H9 (cell line): Measurements from ENCODE around the gene SLC22A3. TPM values are rescaled to one million over a fixed set of nuclear protein-coding genes. Genes with fewer than 3 reads are reported as not detected.

ENCODE experiments used
- DNase-seq: peaks from one replicate; pipeline ENCODE4 v3.0.0-alpha.2; 2017
- H2AFZ ChIP-seq: one replicate; pipeline ENCODE4 v1.6.1; 2013; ENCODE audit warnings: mild to moderate bottlenecking, low read length, control low read depth, moderate library complexity
- H2AK5ac ChIP-seq: 2 replicates; pipeline ENCODE4 v1.6.1; 2013; ENCODE audit warnings: low read length, control low read depth, mixed read lengths; ENCODE audit not compliant: insufficient read length
- H2BK120ac ChIP-seq: one replicate; pipeline ENCODE4 v1.6.1; 2013; ENCODE audit warnings: low read depth, mild to moderate bottlenecking, low read length, control low read depth, inconsistent platforms; ENCODE audit not compliant: poor library complexity, severe bottlenecking
- H2BK12ac ChIP-seq: 2 replicates; pipeline ENCODE4 v1.6.1; 2013; ENCODE audit warnings: low read length, control low read depth, mixed read lengths, low read depth; ENCODE audit not compliant: insufficient read length
- H2BK15ac ChIP-seq: 2 replicates; pipeline ENCODE4 v1.6.1; 2013; ENCODE audit warnings: low read depth, low read length, control low read depth
- H2BK20ac ChIP-seq: one replicate; pipeline ENCODE4 v1.6.1; 2013; ENCODE audit warnings: low read depth, mild to moderate bottlenecking, low read length, control low read depth, inconsistent platforms; ENCODE audit not compliant: poor library complexity, severe bottlenecking
- H2BK5ac ChIP-seq: 2 replicates; pipeline ENCODE4 v1.6.1; 2013; ENCODE audit warnings: low read length, control low read depth, mixed read lengths; ENCODE audit not compliant: insufficient read length
- H3K14ac ChIP-seq: 2 replicates; pipeline ENCODE4 v1.6.1; 2013; ENCODE audit warnings: low read length, control low read depth; ENCODE audit not compliant: insufficient read depth
- H3K18ac ChIP-seq: 2 replicates; pipeline ENCODE4 v1.6.1; 2013; ENCODE audit warnings: low read depth, mild to moderate bottlenecking, mixed read lengths, low read length, control low read depth; ENCODE audit not compliant: insufficient read length
- H3K23ac ChIP-seq: 2 replicates; pipeline ENCODE4 v1.6.1; 2013; ENCODE audit warnings: low read length, control low read depth, mixed read lengths, low read depth; ENCODE audit not compliant: insufficient read length
- H3K23me2 ChIP-seq: 2 replicates; pipeline ENCODE4 v1.6.1; 2013; ENCODE audit warnings: low read depth, mild to moderate bottlenecking, mixed read lengths, low read length, control low read depth; ENCODE audit not compliant: insufficient read length, poor library complexity, severe bottlenecking
- H3K27ac ChIP-seq: 2 replicates; pipeline ENCODE4 v1.5.1; 2013; ENCODE audit warnings: low read length, control low read depth, mixed read lengths, low read depth; ENCODE audit not compliant: insufficient read length
- H3K27me3 ChIP-seq: 2 replicates; pipeline ENCODE4 v1.6.1; 2013; ENCODE audit warnings: low read length, control low read depth, inconsistent platforms; ENCODE audit not compliant: insufficient read depth
- H3K4ac ChIP-seq: 2 replicates; pipeline ENCODE4 v1.6.1; 2013; ENCODE audit warnings: low read depth, mild to moderate bottlenecking, control low read depth, inconsistent platforms, low read length, moderate library complexity
- H3K4me1 ChIP-seq: 2 replicates; pipeline ENCODE4 v1.6.1; 2013; ENCODE audit warnings: low read length, control low read depth, inconsistent platforms; ENCODE audit not compliant: insufficient read depth
- H3K4me2 ChIP-seq: 2 replicates; pipeline ENCODE4 v1.6.1; 2013; ENCODE audit warnings: low read length, control low read depth, mixed read lengths; ENCODE audit not compliant: insufficient read length, insufficient read depth
- H3K56ac ChIP-seq: 2 replicates; pipeline ENCODE4 v1.6.1; 2013; ENCODE audit warnings: low read depth, mild to moderate bottlenecking, mixed read lengths, low read length, control low read depth; ENCODE audit not compliant: insufficient read length
- H3K79me1 ChIP-seq: 2 replicates; pipeline ENCODE4 v1.6.1; 2013; ENCODE audit warnings: low read depth, mild to moderate bottlenecking, moderate library complexity, low read length, control low read depth, inconsistent platforms; ENCODE audit not compliant: insufficient read depth, poor library complexity, severe bottlenecking
- H3K79me2 ChIP-seq: 2 replicates; pipeline ENCODE4 v1.6.1; 2013; ENCODE audit warnings: low read length, control low read depth, inconsistent platforms; ENCODE audit not compliant: insufficient read depth
- H3K9ac ChIP-seq: 2 replicates; pipeline ENCODE4 v1.6.1; 2013; ENCODE audit warnings: low read length, control low read depth, mixed read lengths; ENCODE audit not compliant: insufficient read length; ENCODE audit errors: extremely low read depth
- H3K9me3 ChIP-seq: one replicate; pipeline ENCODE4 v1.6.1; 2013; ENCODE audit warnings: low read depth, low read length, inconsistent platforms; ENCODE audit not compliant: control insufficient read depth
- H3T11ph ChIP-seq: one replicate; pipeline ENCODE4 v1.6.1; 2013; ENCODE audit warnings: mild to moderate bottlenecking, low read length, control low read depth, inconsistent platforms
- H4K20me1 ChIP-seq: one replicate; pipeline ENCODE4 v1.6.1; 2013; ENCODE audit not compliant: control insufficient read depth, insufficient read length, insufficient read depth
- H4K5ac ChIP-seq: 2 replicates; pipeline ENCODE4 v1.6.1; 2013; ENCODE audit warnings: low read depth, mild to moderate bottlenecking, mixed read lengths, low read length, control low read depth; ENCODE audit not compliant: insufficient read length
- H4K8ac ChIP-seq: replicated peaks from 2 replicates; pipeline ENCODE4 v1.6.1; 2013; ENCODE audit warnings: low read length, control low read depth, mixed read lengths, low read depth; ENCODE audit not compliant: insufficient read length
- H4K91ac ChIP-seq: 2 replicates; pipeline ENCODE4 v1.6.1; 2013; ENCODE audit warnings: low read depth, mild to moderate bottlenecking, moderate library complexity, mixed read lengths, low read length, control low read depth; ENCODE audit not compliant: insufficient read length
- H3K27ac Mint-ChIP-seq, 3 experiments: 2 replicates in 2 of 3; 3 replicates in 1 of 3; pipeline ENCODE4 v1.8.0; 2020 to 2021; ENCODE audit warnings: mixed read lengths in 3 of 3, mild to moderate bottlenecking in 1 of 3, moderate library complexity in 1 of 3
- H3K27me3 Mint-ChIP-seq: 2 replicates; pipeline ENCODE4 v1.8.0; 2021; ENCODE audit warnings: low read depth, mild to moderate bottlenecking, moderate library complexity, mixed read lengths
- H3K36me3 Mint-ChIP-seq, 3 experiments: 2 replicates in 2 of 3; 3 replicates in 1 of 3; pipeline ENCODE4 v1.8.0; 2020 to 2021; ENCODE audit warnings: low read depth in 3 of 3, mixed read lengths in 3 of 3; ENCODE audit not compliant: insufficient read depth in 1 of 3
- H3K4me1 Mint-ChIP-seq, 2 experiments: 2 replicates each; pipeline ENCODE4 v1.8.0; 2020; ENCODE audit warnings: mixed read lengths in 2 of 2
- H3K4me3 Mint-ChIP-seq, 2 experiments: 2 replicates in 1 of 2; 3 replicates in 1 of 2; pipeline ENCODE4 v1.8.0; 2020 to 2021; ENCODE audit warnings: mild to moderate bottlenecking in 2 of 2, mixed read lengths in 2 of 2, moderate library complexity in 1 of 2
- H3K9me3 Mint-ChIP-seq, 2 experiments: 2 replicates in 1 of 2; 3 replicates in 1 of 2; pipeline ENCODE4 v1.8.0; 2020; ENCODE audit warnings: mild to moderate bottlenecking in 2 of 2, mixed read lengths in 2 of 2, moderate library complexity in 1 of 2
- WGBS: extraction: QIAGEN DNeasy Blood & Tissue Kit; methylation state at CpG from one replicate; pipeline ENCODE4 v1.1.7; 2013; ENCODE audit warnings: missing lambda C conversion rate, low lambda C conversion rate, mixed read lengths; ENCODE audit not compliant: insufficient read length; ENCODE audit errors: extremely low coverage; 5-methylcytosine and 5-hydroxymethylcytosine counted together
- total RNA-seq: library from RNA; stranded (reverse); gene quantifications from 2 replicates; pipeline ENCODE4 v1.2.1, GENCODE V29; 2021
- TF ChIP-seq, protein P1 (sequence below): fragments of 200-600 bp; sonication (generic); conservative IDR thresholded peaks from 3 replicates; pipeline ENCODE4 v1.8.0; 2021; ENCODE audit warnings: antibody characterized with exemption, mild to moderate bottlenecking

The SLC22A3 gene
- total RNA-seq, 1 experiment from 2014 or later: 2.7 TPM

GRCh38 chr6:160489091-160489490 lies 140.9 kb downstream of the SLC22A3 start:
- H3K27me3 Mint-ChIP-seq: no peaks in the 10 kb centered on the region
- H2BK12ac ChIP-seq: no peak overlapping the region
- no peaks in the 10 kb centered on the region for H3K4me1 ChIP-seq
- H3K36me3 Mint-ChIP-seq: peaks cover 0 to 30% (median 12%) of the 10 kb centered on the region in 3 experiments; a peak in 3 of 7 replicates
- TF ChIP-seq, protein P1, sequence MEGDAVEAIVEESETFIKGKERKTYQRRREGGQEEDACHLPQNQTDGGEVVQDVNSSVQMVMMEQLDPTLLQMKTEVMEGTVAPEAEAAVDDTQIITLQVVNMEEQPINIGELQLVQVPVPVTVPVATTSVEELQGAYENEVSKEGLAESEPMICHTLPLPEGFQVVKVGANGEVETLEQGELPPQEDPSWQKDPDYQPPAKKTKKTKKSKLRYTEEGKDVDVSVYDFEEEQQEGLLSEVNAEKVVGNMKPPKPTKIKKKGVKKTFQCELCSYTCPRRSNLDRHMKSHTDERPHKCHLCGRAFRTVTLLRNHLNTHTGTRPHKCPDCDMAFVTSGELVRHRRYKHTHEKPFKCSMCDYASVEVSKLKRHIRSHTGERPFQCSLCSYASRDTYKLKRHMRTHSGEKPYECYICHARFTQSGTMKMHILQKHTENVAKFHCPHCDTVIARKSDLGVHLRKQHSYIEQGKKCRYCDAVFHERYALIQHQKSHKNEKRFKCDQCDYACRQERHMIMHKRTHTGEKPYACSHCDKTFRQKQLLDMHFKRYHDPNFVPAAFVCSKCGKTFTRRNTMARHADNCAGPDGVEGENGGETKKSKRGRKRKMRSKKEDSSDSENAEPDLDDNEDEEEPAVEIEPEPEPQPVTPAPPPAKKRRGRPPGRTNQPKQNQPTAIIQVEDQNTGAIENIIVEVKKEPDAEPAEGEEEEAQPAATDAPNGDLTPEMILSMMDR: no peak
- no peak overlapping the region for H2BK120ac ChIP-seq
- no peak overlapping the region for H2BK20ac ChIP-seq
- no peaks in the 10 kb centered on the region for H3K27me3 ChIP-seq
- no peaks in the 10 kb centered on the region for H3K4me1 Mint-ChIP-seq
- no peak overlapping the region for H3K18ac ChIP-seq
- no peak overlapping the region for H3K56ac ChIP-seq
- no peak overlapping the region for H2AK5ac ChIP-seq
- no peak overlapping the region for H4K91ac ChIP-seq
- no peak overlapping the region for H4K8ac ChIP-seq
- no peak overlapping the region for H3K4ac ChIP-seq
- no peak overlapping the region for H3T11ph ChIP-seq
- no peak overlapping the region for H2AFZ ChIP-seq
- H3K9me3 Mint-ChIP-seq: no peaks in the 10 kb centered on the region
- no peak overlapping the region for H3K27ac Mint-ChIP-seq
- no peak for DNase-seq
- no peaks in the 10 kb centered on the region for H4K20me1 ChIP-seq
- H3K9ac ChIP-seq: no peak overlapping the region
- no peak overlapping the region for H4K5ac ChIP-seq
- no peak overlapping the region for H2BK15ac ChIP-seq
- no peak overlapping the region for H3K4me3 Mint-ChIP-seq
- H3K4me2 ChIP-seq: no peak overlapping the region
- WGBS: no CpG with 5 or more reads among the region's 1 CpG
- no peak overlapping the region for H3K23ac ChIP-seq
- no peaks in the 10 kb centered on the region for H3K23me2 ChIP-seq
- H2BK5ac ChIP-seq: no peak overlapping the region
- H3K14ac ChIP-seq: no peak overlapping the region
- no peaks in the 10 kb centered on the region for H3K79me1 ChIP-seq
- no peaks in the 10 kb centered on the region for H3K79me2 ChIP-seq
- H3K27ac ChIP-seq: no peak overlapping the region
- no peaks in the 10 kb centered on the region for H3K9me3 ChIP-seq
